Measurements from ENCODE around the gene UNC93A. TPM values are rescaled to one million over a fixed set of nuclear protein-coding genes. Genes with fewer than 3 reads are reported as not detected.
"Not testable (repeated sequence)": the region's sequence is repeated elsewhere in the genome, so short reads cannot be mapped to it uniquely, and the experiment has no call there.

Gene UNC93A
- total RNA-seq, result not detected
- not detected for polyA plus RNA-seq

GRCh38 chr6:167290786-167291622, at the start of gene UNC93A:
Gene UNC93A, plus strand, starts transcription at chr6:167291315. Its CDS starts 175 bp downstream, at chr6:167291490.
- Histone ChIP-seq H3K9me3 (ENCODE audit: low read length) (no peaks in the 10 kb centered on the region), H3K27me3 (ENCODE audit: insufficient read depth, low read length, poor library complexity, severe bottlenecking) (no peaks in the 10 kb centered on the region), H3K27ac (ENCODE audit: low read depth, low read length) (no peak within 1 kb of the TSS), H3K4me3 (ENCODE audit: low read length) (no peak within 1 kb of the TSS), H3K36me3 (ENCODE audit: insufficient read depth, low read length) (no peaks in the 10 kb centered on the region), H3K4me1 (ENCODE audit: insufficient read depth, low read length) (no peaks in the 10 kb centered on the region)
- CTCF ChIA-PET, result interaction anchor here (0.9 to 2.7 kb wide), 4 partner anchors 10 to 517 kb away, joined by 3 to 9 read pairs (median 6); no protein-coding TSS in a partner anchor
- H3K27ac Mint-ChIP-seq, result no peak within 1 kb of the TSS
- H3K4me1 Mint-ChIP-seq, result no peaks in the 10 kb centered on the region
- no peaks in the 10 kb centered on the region for H3K9me3 Mint-ChIP-seq
- peaks cover 5% of the 10 kb centered on the region in 2 donors for H3K27me3 Mint-ChIP-seq
- no peak within 1 kb of the TSS for H3K4me3 Mint-ChIP-seq
- POLR2A ChIA-PET, result no interaction called here
- no peak for DNase-seq
- no peaks in the 10 kb centered on the region for H3K36me3 Mint-ChIP-seq

GRCh38 chr6:167241321-167242134, 49.6 kb upstream of the UNC93A start:
- POLR2A ChIA-PET; H3K4me1 ChIP-seq (ENCODE audit: insufficient read depth, low read length); H3K27ac Mint-ChIP-seq; H3K4me3 Mint-ChIP-seq; H3K36me3 ChIP-seq (ENCODE audit: insufficient read depth, low read length); H3K36me3 Mint-ChIP-seq; CTCF ChIA-PET; H3K9me3 Mint-ChIP-seq; H3K27me3 ChIP-seq (ENCODE audit: insufficient read depth, low read length, poor library complexity, severe bottlenecking); DNase-seq; H3K4me3 ChIP-seq (ENCODE audit: low read length); H3K9me3 ChIP-seq (ENCODE audit: low read length); H3K27ac ChIP-seq (ENCODE audit: low read depth, low read length); H3K4me1 Mint-ChIP-seq: not testable (repeated sequence)
- H3K27me3 Mint-ChIP-seq, result peaks cover 6 to 23% of the 10 kb centered on the region in 2 donors

GRCh38 chr6:167242135-167242506, 49.0 kb upstream of the UNC93A start:
- H3K36me3 ChIP-seq (ENCODE audit: insufficient read depth, low read length); H3K4me1 Mint-ChIP-seq; CTCF ChIA-PET; DNase-seq; H3K36me3 Mint-ChIP-seq; POLR2A ChIA-PET; H3K4me3 ChIP-seq (ENCODE audit: low read length); H3K9me3 ChIP-seq (ENCODE audit: low read length); H3K9me3 Mint-ChIP-seq; H3K27ac Mint-ChIP-seq; H3K4me3 Mint-ChIP-seq; H3K4me1 ChIP-seq (ENCODE audit: insufficient read depth, low read length); H3K27ac ChIP-seq (ENCODE audit: low read depth, low read length); H3K27me3 ChIP-seq (ENCODE audit: insufficient read depth, low read length, poor library complexity, severe bottlenecking): not testable (repeated sequence)
- peaks cover 6 to 24% of the 10 kb centered on the region in 2 donors for H3K27me3 Mint-ChIP-seq

- CTCF ChIA-PET; H3K27ac ChIP-seq (ENCODE audit: low read depth, low read length); H3K36me3 Mint-ChIP-seq; H3K27ac Mint-ChIP-seq; H3K4me3 Mint-ChIP-seq; H3K4me1 Mint-ChIP-seq; POLR2A ChIA-PET; H3K4me1 ChIP-seq (ENCODE audit: insufficient read depth, low read length); H3K4me3 ChIP-seq (ENCODE audit: low read length); DNase-seq; H3K9me3 ChIP-seq (ENCODE audit: low read length); H3K27me3 ChIP-seq (ENCODE audit: insufficient read depth, low read length, poor library complexity, severe bottlenecking); H3K36me3 ChIP-seq (ENCODE audit: insufficient read depth, low read length); H3K9me3 Mint-ChIP-seq: not testable (repeated sequence)
- peaks cover 2 to 20% of the 10 kb centered on the region in 2 donors for H3K27me3 Mint-ChIP-seq
Measured at GRCh38 chr6:167242511-167243051, 48.5 kb upstream of the UNC93A start.

GRCh38 chr6:167244064-167244960, 46.8 kb upstream of the UNC93A start:
- POLR2A ChIA-PET, result no interaction called here
- Histone ChIP-seq H3K27me3 (ENCODE audit: insufficient read depth, low read length, poor library complexity, severe bottlenecking) (no peaks in the 10 kb centered on the region), H3K27ac (ENCODE audit: low read depth, low read length) (no peak overlapping the region), H3K36me3 (ENCODE audit: insufficient read depth, low read length) (no peaks in the 10 kb centered on the region), H3K9me3 (ENCODE audit: low read length) (no peaks in the 10 kb centered on the region), H3K4me3 (ENCODE audit: low read length) (no peak overlapping the region), H3K4me1 (ENCODE audit: insufficient read depth, low read length) (no peaks in the 10 kb centered on the region)
- CTCF ChIA-PET, result interaction anchor here (1.3 kb wide), 1 partner anchor 107 kb away, joined by 4 read pairs; no protein-coding TSS in a partner anchor
- Mint-ChIP-seq H3K27ac (no peak overlapping the region), H3K9me3 (no peaks in the 10 kb centered on the region), H3K27me3 (peaks cover 4 to 15% of the 10 kb centered on the region in 2 donors), H3K4me3 (no peak overlapping the region), H3K36me3 (no peaks in the 10 kb centered on the region), H3K4me1 (no peaks in the 10 kb centered on the region)
- DNase-seq, result no peak

GRCh38 chr6:167244991-167245390, 46.1 kb upstream of the UNC93A start:
- no peak for DNase-seq
- Mint-ChIP-seq H3K9me3 (no peaks in the 10 kb centered on the region), H3K36me3 (no peaks in the 10 kb centered on the region), H3K4me3 (no peak overlapping the region), H3K27ac (no peak overlapping the region), H3K4me1 (no peaks in the 10 kb centered on the region), H3K27me3 (peaks cover 6 to 15% of the 10 kb centered on the region in 2 donors)
- ChIA-PET CTCF (interaction anchor here (1.3 kb wide), 1 partner anchor 106 kb away, joined by 4 read pairs; no protein-coding TSS in a partner anchor), POLR2A (no interaction called here)
- Histone ChIP-seq H3K4me1 (ENCODE audit: insufficient read depth, low read length) (no peaks in the 10 kb centered on the region), H3K9me3 (ENCODE audit: low read length) (no peaks in the 10 kb centered on the region), H3K27ac (ENCODE audit: low read depth, low read length) (no peak overlapping the region), H3K4me3 (ENCODE audit: low read length) (no peak overlapping the region), H3K36me3 (ENCODE audit: insufficient read depth, low read length) (no peaks in the 10 kb centered on the region), H3K27me3 (ENCODE audit: insufficient read depth, low read length, poor library complexity, severe bottlenecking) (no peaks in the 10 kb centered on the region)

GRCh38 chr6:167245591-167245990, 45.5 kb upstream of the UNC93A start:
- H3K27ac ChIP-seq (ENCODE audit: low read depth, low read length), result no peak overlapping the region
- no peaks in the 10 kb centered on the region for H3K36me3 ChIP-seq (ENCODE audit: insufficient read depth, low read length)
- Mint-ChIP-seq H3K4me3 (no peak overlapping the region), H3K4me1 (no peaks in the 10 kb centered on the region), H3K36me3 (no peaks in the 10 kb centered on the region), H3K9me3 (no peaks in the 10 kb centered on the region), H3K27ac (no peak overlapping the region), H3K27me3 (peaks cover 7 to 19% of the 10 kb centered on the region in 2 donors)
- no peaks in the 10 kb centered on the region for H3K9me3 ChIP-seq (ENCODE audit: low read length)
- no peaks in the 10 kb centered on the region for H3K27me3 ChIP-seq (ENCODE audit: insufficient read depth, low read length, poor library complexity, severe bottlenecking)
- ChIA-PET CTCF (no interaction called here), POLR2A (no interaction called here)
- no peak overlapping the region for H3K4me3 ChIP-seq (ENCODE audit: low read length)
- no peak for DNase-seq
- H3K4me1 ChIP-seq (ENCODE audit: insufficient read depth, low read length), result no peaks in the 10 kb centered on the region
